ENCODE data around the gene PRAMEF20. TPM values are rescaled to one million over a fixed set of nuclear protein-coding genes. Genes with fewer than 3 reads are reported as not detected.

The PRAMEF20 gene
- not detected in 2 replicates for total RNA-seq

DNA sequence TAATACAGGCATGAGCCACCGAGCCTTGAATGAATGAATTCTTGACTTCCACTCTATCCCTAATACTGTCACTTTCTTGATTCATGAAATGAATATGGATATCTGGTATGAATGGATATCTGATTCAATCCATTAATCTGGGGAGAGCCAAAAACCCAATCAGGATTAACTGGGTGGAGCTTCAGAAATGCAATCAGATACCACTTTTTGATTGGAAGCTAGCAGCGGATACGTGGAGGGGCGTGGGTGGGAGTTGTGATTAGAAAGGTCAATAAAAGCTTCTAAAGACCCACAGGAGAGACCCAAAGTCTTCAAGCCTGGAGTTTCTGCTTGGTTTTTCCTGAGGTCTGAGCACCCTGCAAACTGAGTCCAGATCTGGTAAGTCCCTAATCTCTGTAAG, at the start of gene PRAMEF20:
Gene PRAMEF20 (plus strand): TSS at position 301 of the 400 bp plus-strand sequence. CDS start 5,905 bp downstream, outside the sequence.

DNA sequence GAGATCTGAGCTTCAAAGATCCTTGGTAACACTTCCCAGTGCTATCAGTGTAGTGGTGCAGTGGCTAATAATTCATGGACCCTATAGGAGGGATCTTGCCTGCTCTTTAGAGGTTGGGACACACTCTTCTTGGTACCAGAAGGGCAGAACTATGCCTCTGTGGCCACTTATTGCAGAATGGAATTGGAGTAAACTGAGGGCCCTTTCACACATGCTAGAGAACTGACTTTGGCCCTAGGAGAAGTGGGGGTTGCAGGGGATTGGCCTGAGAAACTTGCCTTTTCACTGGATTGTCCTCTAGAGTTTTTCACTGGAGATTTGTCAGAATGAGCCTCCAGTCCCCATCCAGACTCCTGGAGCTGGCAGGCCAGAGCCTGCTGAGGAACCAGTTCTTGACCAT, 20.9 kb upstream of the PRAMEF20 start, which contains the start of gene PRAMEF17:
Gene PRAMEF17 (plus strand): TSS at position 301 of the 400 bp plus-strand sequence. CDS start 26 bp downstream, at position 327.

Other genes with a start within 250 kb of the PRAMEF20 start
- gene HNRNPCL4, start 244.8 kb upstream of the PRAMEF20 start, total RNA-seq, result not detected in 2 replicates
- gene PRAMEF9, start 238.6 kb upstream of the PRAMEF20 start, total RNA-seq, result not detected in 2 replicates
- not detected in 2 replicates for gene PRAMEF13, start 209.0 kb upstream of the PRAMEF20 start, total RNA-seq
- gene PRAMEF18, start 184.3 kb upstream of the PRAMEF20 start, total RNA-seq, result not detected in 2 replicates
- not detected in 2 replicates for gene PRAMEF5, start 156.3 kb upstream of the PRAMEF20 start, total RNA-seq
- not detected in 2 replicates for gene PRAMEF8, start 125.3 kb upstream of the PRAMEF20 start, total RNA-seq
- gene PRAMEF33, start 106.9 kb upstream of the PRAMEF20 start, total RNA-seq, result not detected in 2 replicates
- not detected in 2 replicates for gene PRAMEF15, start 94.9 kb upstream of the PRAMEF20 start, total RNA-seq
- gene PRAMEF14, start 63.3 kb upstream of the PRAMEF20 start, total RNA-seq, result not detected in 2 replicates
- gene PRAMEF19, start 38.5 kb upstream of the PRAMEF20 start, total RNA-seq, result not detected in 2 replicates
- not detected in 2 replicates for gene PRAMEF17, start 20.8 kb upstream of the PRAMEF20 start, total RNA-seq
- not detected in 2 replicates for gene LRRC38, start 103.6 kb downstream of the PRAMEF20 start, total RNA-seq
- 89.1 and 115 TPM in 2 replicates for gene PDPN, start 173.4 kb downstream of the PRAMEF20 start, total RNA-seq